Adrenal gland (tissue), 5 donors: ENCODE measurements around the gene GNLY.

Experiments used
- CTCF ChIP-seq, 6 experiments: fragments of 450-650 bp in 4 of 6; fragments of 200-600 bp in 2 of 6; sonication (generic) in 1 of 6; IDR thresholded peaks; 1 replicate in 5 of 6; 2 replicates in 1 of 6; pipeline versions ENCODE4 v1.5.1 to v1.8.0; 2016 to 2021; ENCODE audit warnings: antibody characterized with exemption in 6 of 6, mild to moderate bottlenecking in 2 of 6, moderate library complexity in 1 of 6
- POLR2A ChIP-seq, 2 donors: fragments of 450-650 bp; IDR thresholded peaks; one replicate each; pipeline ENCODE4 v1.6.1; 2017; ENCODE audit warnings: antibody characterized with exemption in 2 of 2, mild to moderate bottlenecking in 2 of 2, moderate library complexity in 1 of 2
- donor health status: DM: no; HTN: no; CAD: no.

GRCh38 chr2:85728342-85728741 lies 34.2 kb downstream of the GNLY start:
- TF ChIP-seq CTCF (IDR thresholded peaks at IDR 0.05): no peak
- no peak for TF ChIP-seq POLR2A (IDR thresholded peaks at IDR 0.05)
